Gastrocnemius medialis (tissue), 4 donors: ENCODE measurements around the gene PRKCA. TPM values are rescaled to one million over a fixed set of nuclear protein-coding genes. Genes with fewer than 3 reads are reported as not detected.

Experiments used
- ATAC-seq, 2 donors: fragments of 150-250 bp; one replicate each; pipeline ENCODE4 v1.9.1; 2016
- DNase-seq, 2 donors: peaks; one replicate each; pipeline ENCODE4 v3.0.0-alpha.2; 2019
- H3K27ac ChIP-seq, 4 donors: fragments of 200-600 bp; sonication (generic); 1 replicate in 1 of 4; 2 replicates in 3 of 4; pipeline ENCODE4 v1.5.1; 2016 to 2018; ENCODE audit warnings: mild to moderate bottlenecking in 2 of 4, moderate library complexity in 1 of 4
- H3K27me3 ChIP-seq, 3 donors: fragments of 200-600 bp; sonication (generic) in 2 of 3; 1 replicate in 1 of 3; 2 replicates in 2 of 3; pipeline versions ENCODE4 v1.5.1 to v1.6.0; 2016 to 2019; ENCODE audit warnings: mild to moderate bottlenecking in 1 of 3, moderate library complexity in 1 of 3
- H3K36me3 ChIP-seq, 2 donors: fragments of 200-600 bp; sonication (generic) in 1 of 2; one replicate each; pipeline ENCODE4 v1.5.1; 2017 to 2018
- H3K4me1 ChIP-seq, 2 donors: fragments of 200-600 bp; sonication (generic) in 1 of 2; one replicate each; pipeline ENCODE4 v1.5.1; 2016 to 2017; ENCODE audit warnings: mild to moderate bottlenecking in 2 of 2
- H3K4me3 ChIP-seq, 4 donors: fragments of 200-600 bp; sonication (generic) in 3 of 4; 1 replicate in 1 of 4; 2 replicates in 3 of 4; pipeline ENCODE4 v1.5.1; 2016 to 2019; ENCODE audit warnings: mild to moderate bottlenecking in 2 of 4
- H3K9me3 ChIP-seq, 3 donors: fragments of 200-600 bp; sonication (generic) in 2 of 3; 1 replicate in 1 of 3; 2 replicates in 2 of 3; pipeline ENCODE4 v1.5.1; 2016 to 2019
- POLR2A ChIP-seq, 2 donors: fragments of 450-650 bp; IDR thresholded peaks; one replicate each; pipeline ENCODE4 v1.6.1; 2017; ENCODE audit warnings: antibody characterized with exemption in 2 of 2, mild to moderate bottlenecking in 2 of 2, moderate library complexity in 2 of 2
- in situ Hi-C, 4 donors: fragments of 200-750 bp; cut with MboI; loops; one replicate each; pipeline versions ENCODE4 v1.15.0 to v1.8.0; 2017; ENCODE audit warnings: low sequenced_read_pairs in 4 of 4
- intact Hi-C: fragments of 100-400 bp; cut with DNase I; formaldehyde crosslinking; loops from one replicate; pipeline ENCODE4 v1.15.1; 2023; ENCODE audit warnings: low total_unique reads
- total RNA-seq, 4 donors: library from RNA; depleted of rRNA; stranded (reverse); fragments of >200 nt; gene quantifications; one replicate each; pipeline versions ENCODE4 v1.1.0 to v1.2.3, GENCODE V29; 2016
- TF ChIP-seq, protein P1 (sequence below), 5 experiments: fragments of 450-650 bp in 3 of 5; fragments of 200-600 bp in 2 of 5; sonication (generic) in 2 of 5; IDR thresholded peaks in 4 of 5; conservative IDR thresholded peaks in 1 of 5; 1 replicate in 4 of 5; 2 replicates in 1 of 5; pipeline ENCODE4 v1.5.1; 2016 to 2019; ENCODE audit warnings: antibody characterized with exemption in 5 of 5, mild to moderate bottlenecking in 3 of 5, moderate library complexity in 3 of 5

PRKCA gene
- total RNA-seq, 4 donors from 2014 or later, result 7.6 to 16.8 (median 11.1) TPM

DNA sequence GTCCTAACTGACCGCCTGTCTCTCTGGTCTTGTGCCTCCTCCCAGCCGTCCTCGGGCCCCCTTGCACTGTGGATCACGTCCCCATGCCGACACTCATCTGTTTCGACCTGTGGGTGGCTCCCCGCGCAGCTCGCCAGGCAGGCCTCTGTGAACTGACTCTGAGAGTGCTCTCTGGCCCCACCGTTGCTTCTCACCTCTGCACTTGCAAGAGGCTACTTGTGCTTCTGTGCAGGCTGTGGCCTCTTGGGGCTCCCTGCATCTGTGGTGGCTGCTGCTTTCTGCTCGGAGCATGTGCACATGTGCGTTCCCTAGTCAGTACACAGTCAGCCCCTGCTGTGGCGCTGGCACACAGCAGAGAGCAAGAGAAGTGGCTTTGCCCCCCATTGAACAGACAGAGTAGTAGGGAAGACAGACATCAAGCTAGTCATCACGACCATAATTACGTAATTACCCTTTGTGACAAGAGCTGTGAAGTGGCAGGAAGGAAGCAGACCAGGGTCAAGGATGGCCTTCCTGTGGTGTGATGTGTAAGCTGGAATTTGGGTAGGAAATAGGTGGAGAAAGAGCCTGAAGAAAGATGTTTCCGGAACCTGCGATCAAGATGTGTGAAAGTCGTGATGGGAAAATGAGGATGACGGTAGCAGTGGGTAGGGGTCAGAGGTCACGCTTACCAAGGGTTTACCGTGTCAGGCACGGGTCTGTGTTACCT is 276.5 kb downstream of the PRKCA start:
- Histone ChIP-seq H3K27me3 (no peaks in the 10 kb centered on the region), H3K36me3 (no peaks in the 10 kb centered on the region), H3K4me1 (peaks cover 0 to 13% of the 10 kb centered on the region in 2 donors), H3K4me3 (no peak overlapping the region), H3K27ac (no peak overlapping the region), H3K9me3 (no peaks in the 10 kb centered on the region)
- ATAC-seq, result no peak
- no peak for DNase-seq
- TF ChIP-seq, protein P1, sequence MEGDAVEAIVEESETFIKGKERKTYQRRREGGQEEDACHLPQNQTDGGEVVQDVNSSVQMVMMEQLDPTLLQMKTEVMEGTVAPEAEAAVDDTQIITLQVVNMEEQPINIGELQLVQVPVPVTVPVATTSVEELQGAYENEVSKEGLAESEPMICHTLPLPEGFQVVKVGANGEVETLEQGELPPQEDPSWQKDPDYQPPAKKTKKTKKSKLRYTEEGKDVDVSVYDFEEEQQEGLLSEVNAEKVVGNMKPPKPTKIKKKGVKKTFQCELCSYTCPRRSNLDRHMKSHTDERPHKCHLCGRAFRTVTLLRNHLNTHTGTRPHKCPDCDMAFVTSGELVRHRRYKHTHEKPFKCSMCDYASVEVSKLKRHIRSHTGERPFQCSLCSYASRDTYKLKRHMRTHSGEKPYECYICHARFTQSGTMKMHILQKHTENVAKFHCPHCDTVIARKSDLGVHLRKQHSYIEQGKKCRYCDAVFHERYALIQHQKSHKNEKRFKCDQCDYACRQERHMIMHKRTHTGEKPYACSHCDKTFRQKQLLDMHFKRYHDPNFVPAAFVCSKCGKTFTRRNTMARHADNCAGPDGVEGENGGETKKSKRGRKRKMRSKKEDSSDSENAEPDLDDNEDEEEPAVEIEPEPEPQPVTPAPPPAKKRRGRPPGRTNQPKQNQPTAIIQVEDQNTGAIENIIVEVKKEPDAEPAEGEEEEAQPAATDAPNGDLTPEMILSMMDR (IDR thresholded peaks at IDR 0.05 in 4 of 5, conservative IDR thresholded peaks at IDR 0.05 in 1 of 5), result no peak
- no peak for TF ChIP-seq POLR2A (IDR thresholded peaks at IDR 0.05)
- in situ Hi-C loops, result no loop called here
- intact Hi-C loops, result no loop called here

DNA sequence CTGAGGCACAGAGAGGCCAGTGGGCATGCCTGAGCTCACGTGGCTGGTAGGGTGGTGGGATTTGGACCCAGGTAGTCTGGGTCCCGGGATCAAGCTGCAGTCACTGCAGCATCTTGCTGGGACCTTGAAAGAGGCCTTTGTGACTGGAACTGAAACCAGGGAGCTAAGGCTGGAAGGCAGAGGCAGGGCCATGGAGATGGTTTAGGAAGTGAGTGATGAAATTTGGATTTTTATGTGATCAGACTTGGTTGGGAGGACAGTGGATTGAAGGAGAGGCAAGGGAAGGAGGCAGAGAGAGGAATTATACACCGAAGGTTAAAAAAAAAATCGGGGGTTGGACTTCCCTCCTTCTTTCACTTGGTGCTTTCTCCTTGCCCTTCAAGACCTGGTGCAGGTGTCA is 277.1 kb downstream of the PRKCA start:
- Histone ChIP-seq H3K4me1 (peaks cover 0 to 13% of the 10 kb centered on the region in 2 donors), H3K36me3 (no peaks in the 10 kb centered on the region), H3K9me3 (no peaks in the 10 kb centered on the region), H3K27ac (peak overlapping the region in 1 of 4 donors; percentile 43), H3K27me3 (no peaks in the 10 kb centered on the region), H3K4me3 (no peak overlapping the region)
- in situ Hi-C loops, result no loop called here
- TF ChIP-seq, protein P1 (IDR thresholded peaks at IDR 0.05 in 4 of 5, conservative IDR thresholded peaks at IDR 0.05 in 1 of 5), result no peak
- TF ChIP-seq POLR2A (IDR thresholded peaks at IDR 0.05), result no peak
- ATAC-seq (no peak), DNase-seq (no peak)
- intact Hi-C loops, result no loop called here

DNA sequence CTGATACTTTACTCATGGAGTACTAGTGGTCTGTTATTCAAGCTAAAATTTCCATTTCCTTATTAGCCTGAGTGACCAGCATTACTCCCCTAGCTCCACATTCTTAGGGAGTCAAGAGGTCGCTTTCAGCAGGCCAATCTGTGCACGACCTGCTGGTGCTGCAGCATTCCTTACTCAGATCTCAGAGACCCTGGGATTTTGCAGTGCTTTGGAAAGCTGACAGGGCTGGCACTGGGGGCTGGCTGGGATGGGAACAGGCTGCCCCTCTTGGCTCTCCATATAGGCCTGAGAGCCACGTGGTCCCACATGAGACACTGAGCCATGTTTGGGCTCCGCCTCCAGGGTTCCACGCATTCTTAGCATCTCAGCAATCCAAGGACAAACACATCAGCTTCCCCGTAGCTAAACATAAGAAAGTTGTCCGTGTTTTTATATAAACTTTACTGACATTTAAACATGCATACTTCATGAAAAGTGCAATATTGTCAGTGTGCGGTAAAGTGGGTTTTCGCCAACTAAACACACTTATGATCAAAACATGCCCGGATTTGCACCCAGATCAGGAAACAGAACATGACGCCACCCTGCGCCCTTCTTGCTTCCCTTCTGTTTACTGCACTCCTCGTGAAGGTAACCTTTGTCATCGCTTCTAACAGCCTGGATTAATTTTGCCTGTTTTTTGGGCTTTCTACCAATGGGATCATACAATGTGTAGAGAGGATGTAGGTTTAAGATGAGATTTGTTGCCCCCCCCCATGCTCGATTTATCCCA is 278.0 kb downstream of the PRKCA start:
- TF ChIP-seq, protein P1 (IDR thresholded peaks at IDR 0.05 in 4 of 5, conservative IDR thresholded peaks at IDR 0.05 in 1 of 5), result no peak
- no peak for TF ChIP-seq POLR2A (IDR thresholded peaks at IDR 0.05)
- Histone ChIP-seq H3K9me3 (no peaks in the 10 kb centered on the region), H3K27me3 (no peaks in the 10 kb centered on the region), H3K4me3 (no peak overlapping the region), H3K4me1 (peaks cover 0 to 13% of the 10 kb centered on the region in 2 donors), H3K36me3 (no peaks in the 10 kb centered on the region), H3K27ac (peak overlapping the region in 1 of 4 donors; percentile 1)
- in situ Hi-C loops, result no loop called here
- intact Hi-C loops, result no loop called here
- no peak for DNase-seq
- ATAC-seq, result no peak

DNA sequence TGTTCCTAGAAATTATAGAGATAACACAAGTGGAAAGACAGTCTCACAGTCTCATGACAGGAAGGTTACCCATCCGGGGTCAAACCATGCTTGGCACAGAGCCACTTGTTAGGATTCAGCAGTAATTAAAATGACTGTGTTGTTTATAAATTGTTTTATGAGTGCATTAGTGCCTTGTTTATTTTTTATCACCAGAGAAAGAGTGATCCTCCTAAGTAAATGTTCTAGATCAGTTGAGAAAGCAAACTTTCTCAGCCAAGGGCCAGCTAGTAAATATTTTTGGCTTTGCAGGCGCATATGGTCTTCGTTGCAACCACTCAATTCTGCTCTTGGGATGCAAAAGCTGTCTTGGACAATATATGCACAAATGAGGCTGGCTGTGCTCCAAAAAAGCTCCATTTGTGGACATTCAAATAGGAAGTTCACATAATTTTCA is 278.6 kb downstream of the PRKCA start:
- no peak overlapping the region for H3K4me3 ChIP-seq
- in situ Hi-C loops, result no loop called here
- peaks cover 0 to 13% of the 10 kb centered on the region in 2 donors for H3K4me1 ChIP-seq
- intact Hi-C loops, result no loop called here
- no peaks in the 10 kb centered on the region for H3K27me3 ChIP-seq
- ATAC-seq (no peak), DNase-seq (no peak)
- H3K36me3 ChIP-seq, result no peaks in the 10 kb centered on the region
- peak overlapping the region in 1 of 4 donors; percentile 1 for H3K27ac ChIP-seq
- TF ChIP-seq POLR2A (IDR thresholded peaks at IDR 0.05), result no peak
- TF ChIP-seq, protein P1 (IDR thresholded peaks at IDR 0.05 in 4 of 5, conservative IDR thresholded peaks at IDR 0.05 in 1 of 5), result no peak
- no peaks in the 10 kb centered on the region for H3K9me3 ChIP-seq
